Uterus (tissue), 2 donors: Measurements from ENCODE around the gene PPP1R7.

Experiments used
- CTCF ChIP-seq, 4 experiments: fragments of 200-600 bp in 2 of 4; fragments of 450-650 bp in 2 of 4; sonication (generic) in 2 of 4; IDR thresholded peaks; one replicate each; pipeline ENCODE4 v1.5.1; 2016 to 2019; ENCODE audit warnings: antibody characterized with exemption in 4 of 4, mild to moderate bottlenecking in 2 of 4, moderate library complexity in 1 of 4
- POLR2A ChIP-seq, 2 donors: fragments of 450-650 bp; IDR thresholded peaks; one replicate each; pipeline ENCODE4 v1.6.1; 2016; ENCODE audit warnings: antibody characterized with exemption in 2 of 2, mild to moderate bottlenecking in 1 of 2, moderate library complexity in 1 of 2

GRCh38 chr2:241200822-241201395 lies 50.6 kb downstream of the PPP1R7 start:
- TF ChIP-seq POLR2A (IDR thresholded peaks at IDR 0.05) (no peak), CTCF (IDR thresholded peaks at IDR 0.05) (no peak)
